ENCODE data around the gene ADSL.

ADSL gene

GRCh38 chr22:40406063-40406890 is 60.0 kb downstream of the ADSL start:
- no peak for DNase-seq

- DNase-seq, result no peak
Observed at GRCh38 chr22:40407021-40407761, 60.9 kb downstream of the ADSL start.

- DNase-seq, result no peak
Observed at GRCh38 chr22:40407831-40408717, 61.8 kb downstream of the ADSL start.

GRCh38 chr22:40408718-40409612 is 62.7 kb downstream of the ADSL start:
- DNase-seq, result no peak

GRCh38 chr22:40409613-40410113 is 63.4 kb downstream of the ADSL start:
- DNase-seq, result no peak

- no peak for DNase-seq
Observed at GRCh38 chr22:40410272-40410671, 64.0 kb downstream of the ADSL start.

GRCh38 chr22:40410731-40411505 is 64.6 kb downstream of the ADSL start:
- no peak for DNase-seq

GRCh38 chr22:40411506-40411861 is 65.2 kb downstream of the ADSL start:
- no peak for DNase-seq

GRCh38 chr22:40412441-40412840 is 66.1 kb downstream of the ADSL start:
- DNase-seq, result no peak

- DNase-seq, result no peak
Observed at GRCh38 chr22:40413873-40414272, 67.6 kb downstream of the ADSL start.

- DNase-seq, result no peak
Observed at GRCh38 chr22:40414311-40414710, 68.0 kb downstream of the ADSL start.

- no peak for DNase-seq
Observed at GRCh38 chr22:40414838-40415505, 68.7 kb downstream of the ADSL start.

- no peak for DNase-seq
Observed at GRCh38 chr22:40415531-40416266, 69.4 kb downstream of the ADSL start.

- DNase-seq, result no peak
Observed at GRCh38 chr22:40416267-40416570, 69.9 kb downstream of the ADSL start.

- DNase-seq, result no peak
Observed at GRCh38 chr22:40416636-40417035, 70.3 kb downstream of the ADSL start.

GRCh38 chr22:40417041-40417440 is 70.7 kb downstream of the ADSL start:
- no peak for DNase-seq

- no peak for DNase-seq
Observed at GRCh38 chr22:40417881-40418280, 71.6 kb downstream of the ADSL start.

GRCh38 chr22:40418366-40419201 is 72.3 kb downstream of the ADSL start:
- DNase-seq, result peak; percentile 90

- no peak for DNase-seq
Observed at GRCh38 chr22:40419718-40420117, 73.4 kb downstream of the ADSL start.
